Peyer's patch (tissue), 4 donors: Measurements from ENCODE around the gene ARHGAP24. TPM values are rescaled to one million over a fixed set of nuclear protein-coding genes. Genes with fewer than 3 reads are reported as not detected.

Experiments
- DNase-seq, 3 donors: peaks; one replicate each; pipeline ENCODE4 v3.0.0-alpha.2; 2017 to 2019
- H3K27ac ChIP-seq, 4 donors: fragments of 200-600 bp; sonication (generic); one replicate each; pipeline ENCODE4 v1.5.1; 2016 to 2019
- H3K27me3 ChIP-seq, 2 donors: fragments of 200-600 bp; sonication (generic); one replicate each; pipeline ENCODE4 v1.5.1; 2019
- H3K36me3 ChIP-seq, 3 donors: fragments of 200-600 bp; sonication (generic); one replicate each; pipeline ENCODE4 v1.5.1; 2016 to 2019
- H3K4me1 ChIP-seq, 4 donors: fragments of 200-600 bp; sonication (generic); one replicate each; pipeline ENCODE4 v1.5.1; 2016 to 2019
- H3K4me3 ChIP-seq, 4 donors: fragments of 200-600 bp; sonication (generic); 1 replicate in 3 of 4; 2 replicates in 1 of 4; pipeline ENCODE4 v1.5.1; 2016 to 2019; ENCODE audit warnings: mild to moderate bottlenecking in 1 of 4
- H3K9me3 ChIP-seq, 4 donors: fragments of 200-600 bp; sonication (generic); one replicate each; pipeline ENCODE4 v1.5.1; 2016 to 2019; ENCODE audit warnings: mild to moderate bottlenecking in 1 of 4
- CTCF ChIP-seq, 6 experiments: fragments of 450-650 bp in 4 of 6; fragments of 200-600 bp in 2 of 6; sonication (generic) in 1 of 6; IDR thresholded peaks; one replicate each; pipeline ENCODE4 v1.5.1; 2017 to 2019; ENCODE audit warnings: antibody characterized with exemption in 6 of 6, mild to moderate bottlenecking in 3 of 6, moderate library complexity in 1 of 6
- POLR2A ChIP-seq, 2 donors: fragments of 450-650 bp; IDR thresholded peaks; one replicate each; pipeline ENCODE4 v1.5.1; 2017; ENCODE audit warnings: antibody characterized with exemption in 2 of 2, mild to moderate bottlenecking in 2 of 2, moderate library complexity in 2 of 2
- total RNA-seq, 4 donors: library from RNA; depleted of rRNA; stranded (reverse); fragments of >200 nt; gene quantifications; one replicate each; pipeline ENCODE4 v1.1.0, GENCODE V29; 2016

The ARHGAP24 gene
- total RNA-seq, 4 donors from 2014 or later: 4.7 to 330 (median 20.0) TPM

DNA sequence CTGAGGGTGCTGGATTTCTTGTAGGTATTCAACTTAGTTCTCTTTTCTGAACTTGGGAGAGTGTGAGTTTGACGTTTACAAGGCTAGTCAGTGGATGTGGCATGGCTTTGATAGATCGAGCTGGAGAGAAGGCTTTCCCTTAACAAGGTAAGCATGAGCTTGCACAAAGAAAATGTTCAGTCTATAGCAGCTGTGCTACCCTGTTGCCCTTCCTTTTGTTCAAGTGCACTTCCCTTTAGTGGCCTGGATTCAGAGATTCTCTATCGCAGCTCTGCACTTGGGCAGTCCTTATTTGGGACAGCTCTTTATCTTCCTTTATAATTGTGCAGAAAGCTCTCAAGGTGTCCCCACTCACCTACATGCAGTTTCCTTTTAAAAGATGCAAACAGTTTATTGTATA is 198.0 kb downstream of the ARHGAP24 start:
- Histone ChIP-seq H3K27me3 (no peaks in the 10 kb centered on the region), H3K4me1 (peaks cover 0 to 6% (median 5%) of the 10 kb centered on the region in 4 donors), H3K36me3 (no peaks in the 10 kb centered on the region), H3K27ac (peak overlapping the region in 2 of 4 donors; percentile 3 to 64), H3K9me3 (no peaks in the 10 kb centered on the region), H3K4me3 (no peak overlapping the region)
- TF ChIP-seq CTCF (IDR thresholded peaks at IDR 0.05): no peak
- TF ChIP-seq POLR2A (IDR thresholded peaks at IDR 0.05): no peak
- DNase-seq: no peak

GRCh38 chr4:85673540-85673939 is 198.6 kb downstream of the ARHGAP24 start:
- no peak for DNase-seq
- no peaks in the 10 kb centered on the region for H3K27me3 ChIP-seq
- H3K36me3 ChIP-seq: no peaks in the 10 kb centered on the region
- peaks cover 0 to 6% (median 5%) of the 10 kb centered on the region in 4 donors for H3K4me1 ChIP-seq
- no peak overlapping the region for H3K4me3 ChIP-seq
- TF ChIP-seq CTCF (IDR thresholded peaks at IDR 0.05) (no peak), POLR2A (IDR thresholded peaks at IDR 0.05) (no peak)
- H3K27ac ChIP-seq: peak overlapping the region in 2 of 4 donors; percentile 3 to 64
- no peaks in the 10 kb centered on the region for H3K9me3 ChIP-seq

GRCh38 chr4:85675076-85676049 is 200.4 kb downstream of the ARHGAP24 start:
- peaks cover 0 to 6% (median 2%) of the 10 kb centered on the region in 4 donors for H3K4me1 ChIP-seq
- no peaks in the 10 kb centered on the region for H3K27me3 ChIP-seq
- no peaks in the 10 kb centered on the region for H3K36me3 ChIP-seq
- no peak overlapping the region for H3K27ac ChIP-seq
- no peaks in the 10 kb centered on the region for H3K9me3 ChIP-seq
- no peak overlapping the region for H3K4me3 ChIP-seq
- no peak for TF ChIP-seq CTCF (IDR thresholded peaks at IDR 0.05)
- TF ChIP-seq POLR2A (IDR thresholded peaks at IDR 0.05): no peak
- no peak for DNase-seq

- H3K27me3 ChIP-seq: no peaks in the 10 kb centered on the region
- no peaks in the 10 kb centered on the region for H3K36me3 ChIP-seq
- no peak overlapping the region for H3K4me3 ChIP-seq
- no peak overlapping the region for H3K27ac ChIP-seq
- no peak for DNase-seq
- H3K4me1 ChIP-seq: peaks cover 0 to 7% (median 2%) of the 10 kb centered on the region in 4 donors
- H3K9me3 ChIP-seq: no peaks in the 10 kb centered on the region
- no peak for TF ChIP-seq POLR2A (IDR thresholded peaks at IDR 0.05)
- no peak for TF ChIP-seq CTCF (IDR thresholded peaks at IDR 0.05)
These were observed 201.1 kb downstream of the ARHGAP24 start for GRCh38 chr4:85676050-85676425.

DNA sequence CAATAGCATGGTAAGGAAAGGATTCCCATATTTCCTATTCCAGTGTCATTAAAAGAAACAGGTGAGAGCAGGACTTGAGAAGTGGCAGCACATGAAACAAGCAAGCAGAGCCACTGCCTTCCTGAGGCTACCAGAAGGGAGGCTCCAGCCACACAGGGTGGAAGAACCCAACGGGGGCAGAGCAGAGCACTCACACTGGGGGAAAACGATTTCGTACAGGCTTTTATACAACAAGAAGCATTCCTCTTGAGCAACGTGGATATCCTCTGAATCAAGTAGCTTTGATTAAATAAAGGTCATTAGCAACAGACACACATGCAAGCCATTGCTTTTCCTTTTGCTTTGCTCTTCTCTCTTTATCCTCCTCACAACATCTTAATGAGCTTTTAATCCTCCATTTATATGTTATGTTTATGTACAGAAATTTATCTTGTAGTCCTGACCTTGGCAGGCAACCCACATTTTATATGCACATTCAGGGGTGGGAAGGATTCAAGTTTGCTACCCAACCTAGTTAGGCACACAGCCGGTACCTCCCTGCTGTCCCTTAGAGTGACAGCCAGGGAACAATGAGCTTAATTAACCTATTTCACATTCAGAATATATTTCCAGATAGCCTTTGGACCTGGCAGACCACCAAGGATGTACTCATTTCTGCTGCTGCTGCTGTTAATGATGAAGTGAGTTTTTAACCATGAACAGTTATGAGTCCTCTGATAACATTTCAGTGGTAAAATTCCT is 202.1 kb downstream of the ARHGAP24 start:
- H3K27ac ChIP-seq: peak overlapping the region in 1 of 4 donors; percentile 23
- TF ChIP-seq CTCF (IDR thresholded peaks at IDR 0.05) (no peak), POLR2A (IDR thresholded peaks at IDR 0.05) (no peak)
- DNase-seq: no peak
- no peaks in the 10 kb centered on the region for H3K36me3 ChIP-seq
- H3K9me3 ChIP-seq: no peaks in the 10 kb centered on the region
- peaks cover 0 to 4% (median 2%) of the 10 kb centered on the region in 4 donors for H3K4me1 ChIP-seq
- H3K4me3 ChIP-seq: no peak overlapping the region
- H3K27me3 ChIP-seq: no peaks in the 10 kb centered on the region
